ENCODE measurements around the gene CRKL.
"Not testable (repeated sequence)": the region's sequence is repeated elsewhere in the genome, so short reads cannot be mapped to it uniquely, and the experiment has no call there.

Gene CRKL

DNA sequence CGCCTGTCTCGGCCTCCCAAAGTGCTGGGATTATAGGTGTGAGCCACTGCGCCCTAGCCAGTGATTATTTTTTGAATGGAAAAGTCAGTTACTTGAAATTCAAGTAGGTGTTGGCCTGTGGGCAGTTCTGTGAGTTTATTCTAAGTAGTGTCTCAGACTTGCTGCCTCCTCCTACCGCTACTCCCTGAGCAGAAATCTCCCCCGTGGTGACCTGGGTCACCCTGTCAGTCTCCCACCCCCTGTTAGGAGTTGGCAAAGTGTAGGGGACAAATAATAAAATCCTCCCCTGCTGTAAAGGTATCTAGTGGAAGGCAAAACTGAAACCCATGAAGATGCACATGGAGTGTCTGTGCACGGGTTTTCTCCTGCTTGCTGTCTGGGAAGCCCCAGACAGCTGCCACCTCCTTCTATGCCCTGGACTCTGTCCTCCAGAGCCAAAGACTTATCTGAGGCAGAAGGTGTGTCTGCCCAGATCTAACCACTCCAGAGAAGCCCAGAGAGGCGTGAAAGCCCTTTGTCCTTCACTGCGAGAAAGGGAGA is 32.1 kb upstream of the CRKL start:
- peaks cover 7% of the 10 kb centered on the region for H3K36me3 ChIP-seq (ENCODE audit: control insufficient read depth, insufficient read depth, low read length)
- H3K9ac ChIP-seq (ENCODE audit: low read depth, low read length): no peak overlapping the region
- H3K4me3 ChIP-seq (ENCODE audit: low read depth, low read length): no peak overlapping the region
- H3K9me3 ChIP-seq (ENCODE audit: control insufficient read depth, insufficient read depth, low read length): no peaks in the 10 kb centered on the region
- no peaks in the 10 kb centered on the region for H3K27me3 ChIP-seq (ENCODE audit: control insufficient read depth, insufficient read depth, low read length)
- peaks cover 3% of the 10 kb centered on the region for H3K4me1 ChIP-seq (ENCODE audit: control insufficient read depth, insufficient read depth, low read length)

DNA sequence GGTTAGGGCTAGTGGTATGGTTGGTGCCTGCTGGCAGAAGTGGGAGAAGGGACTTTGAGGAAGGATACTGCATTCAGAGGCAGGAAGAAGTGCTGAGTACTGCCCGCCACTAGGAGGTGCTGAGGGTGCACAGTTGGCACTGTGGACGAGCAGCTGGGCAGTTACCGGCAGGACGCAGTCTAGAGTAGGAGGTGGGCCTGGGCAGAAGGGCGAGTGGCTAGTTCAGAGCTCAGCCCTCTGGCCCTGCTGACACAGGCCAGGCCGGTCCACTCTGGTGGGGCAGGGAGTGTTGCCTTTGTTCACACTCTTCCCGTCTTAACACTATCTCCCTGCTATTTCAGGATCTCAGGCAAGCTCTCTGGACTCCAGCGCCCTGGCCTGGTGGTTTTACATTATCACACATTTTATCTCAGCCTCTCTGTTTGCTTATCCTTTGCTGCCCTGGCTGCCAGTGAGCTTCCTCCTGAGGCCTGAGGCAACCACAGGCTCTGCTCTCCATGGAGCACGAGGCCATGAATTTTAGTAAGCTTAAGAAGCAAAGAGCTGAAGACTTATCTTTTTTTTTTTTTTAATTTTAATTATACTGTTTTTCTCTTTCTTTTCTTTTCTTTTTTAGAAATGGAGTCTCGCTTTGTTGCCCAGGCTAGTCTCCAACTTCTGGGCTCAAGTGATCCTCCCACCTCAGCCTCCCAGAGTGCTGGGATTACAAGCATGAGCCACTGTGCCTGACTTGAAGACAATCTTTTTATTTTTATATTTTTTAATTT is 31.5 kb upstream of the CRKL start:
- Histone ChIP-seq H3K4me1 (ENCODE audit: control insufficient read depth, insufficient read depth, low read length) (peaks cover 3% of the 10 kb centered on the region), H3K9me3 (ENCODE audit: control insufficient read depth, insufficient read depth, low read length) (no peaks in the 10 kb centered on the region), H3K27me3 (ENCODE audit: control insufficient read depth, insufficient read depth, low read length) (no peaks in the 10 kb centered on the region), H3K36me3 (ENCODE audit: control insufficient read depth, insufficient read depth, low read length) (peaks cover 7% of the 10 kb centered on the region), H3K9ac (ENCODE audit: low read depth, low read length) (no peak overlapping the region), H3K4me3 (ENCODE audit: low read depth, low read length) (peak overlapping the region; percentile 30)

DNA sequence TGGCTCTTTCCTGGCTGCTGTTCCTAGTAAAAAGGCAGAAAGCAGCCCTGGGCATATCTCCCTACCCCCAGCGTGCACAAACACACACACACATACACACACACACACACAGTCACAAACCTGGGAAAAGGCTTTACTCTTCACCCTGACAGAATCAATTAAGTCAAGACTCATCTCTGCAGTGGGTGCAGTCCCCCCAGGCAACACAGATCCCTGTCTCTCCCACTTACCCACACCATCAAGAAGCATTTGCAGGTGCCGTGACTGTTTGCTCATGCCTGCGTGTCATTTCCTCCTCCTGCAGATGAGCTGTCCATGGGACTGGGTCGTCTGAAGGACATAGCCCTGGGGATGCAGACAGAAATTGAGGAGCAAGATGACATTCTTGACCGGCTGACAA is 29.8 kb upstream of the CRKL start:
- Histone ChIP-seq H3K9ac (ENCODE audit: low read depth, low read length) (no peak overlapping the region), H3K4me1 (ENCODE audit: control insufficient read depth, insufficient read depth, low read length) (peaks cover 3% of the 10 kb centered on the region), H3K36me3 (ENCODE audit: control insufficient read depth, insufficient read depth, low read length) (peaks cover 7% of the 10 kb centered on the region), H3K27me3 (ENCODE audit: control insufficient read depth, insufficient read depth, low read length) (no peaks in the 10 kb centered on the region), H3K4me3 (ENCODE audit: low read depth, low read length) (no peak overlapping the region), H3K9me3 (ENCODE audit: control insufficient read depth, insufficient read depth, low read length) (no peaks in the 10 kb centered on the region)

DNA sequence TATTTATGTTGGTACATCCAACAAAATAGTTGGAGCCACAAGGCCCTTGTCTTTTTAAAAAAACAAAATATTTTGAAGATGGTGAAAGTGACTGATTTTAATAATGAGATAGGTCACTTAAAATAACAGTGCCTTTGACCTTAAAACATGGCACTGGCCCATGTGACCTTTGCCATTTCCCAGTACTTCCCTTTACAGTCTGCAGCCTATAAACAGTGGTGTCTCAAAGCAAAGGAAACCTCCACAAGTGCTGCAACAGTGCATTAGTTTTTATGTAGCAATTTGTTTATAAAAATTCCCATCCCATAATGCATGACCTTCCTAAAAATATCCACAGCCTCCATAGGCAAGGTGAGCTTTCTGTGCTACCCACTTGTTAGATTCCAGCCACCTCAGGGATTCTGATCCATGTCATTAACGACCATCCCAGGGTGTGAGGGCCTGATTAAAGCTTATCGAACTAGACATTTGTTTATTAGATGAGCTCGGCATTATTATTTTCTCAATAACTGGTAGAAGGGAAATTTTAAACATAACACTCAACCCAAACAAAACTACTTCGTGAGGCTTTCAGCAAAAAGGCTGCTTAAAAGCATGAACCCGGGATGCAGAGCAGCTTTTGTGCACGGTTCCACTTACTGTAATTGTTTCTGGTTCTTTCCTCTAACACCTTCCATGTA is 28.0 kb upstream of the CRKL start:
- Histone ChIP-seq H3K36me3 (ENCODE audit: control insufficient read depth, insufficient read depth, low read length) (peaks cover 3% of the 10 kb centered on the region), H3K27me3 (ENCODE audit: control insufficient read depth, insufficient read depth, low read length) (no peaks in the 10 kb centered on the region), H3K4me3 (ENCODE audit: low read depth, low read length) (no peak overlapping the region), H3K9me3 (ENCODE audit: control insufficient read depth, insufficient read depth, low read length) (no peaks in the 10 kb centered on the region), H3K4me1 (ENCODE audit: control insufficient read depth, insufficient read depth, low read length) (peaks cover 3% of the 10 kb centered on the region), H3K9ac (ENCODE audit: low read depth, low read length) (no peak overlapping the region)

DNA sequence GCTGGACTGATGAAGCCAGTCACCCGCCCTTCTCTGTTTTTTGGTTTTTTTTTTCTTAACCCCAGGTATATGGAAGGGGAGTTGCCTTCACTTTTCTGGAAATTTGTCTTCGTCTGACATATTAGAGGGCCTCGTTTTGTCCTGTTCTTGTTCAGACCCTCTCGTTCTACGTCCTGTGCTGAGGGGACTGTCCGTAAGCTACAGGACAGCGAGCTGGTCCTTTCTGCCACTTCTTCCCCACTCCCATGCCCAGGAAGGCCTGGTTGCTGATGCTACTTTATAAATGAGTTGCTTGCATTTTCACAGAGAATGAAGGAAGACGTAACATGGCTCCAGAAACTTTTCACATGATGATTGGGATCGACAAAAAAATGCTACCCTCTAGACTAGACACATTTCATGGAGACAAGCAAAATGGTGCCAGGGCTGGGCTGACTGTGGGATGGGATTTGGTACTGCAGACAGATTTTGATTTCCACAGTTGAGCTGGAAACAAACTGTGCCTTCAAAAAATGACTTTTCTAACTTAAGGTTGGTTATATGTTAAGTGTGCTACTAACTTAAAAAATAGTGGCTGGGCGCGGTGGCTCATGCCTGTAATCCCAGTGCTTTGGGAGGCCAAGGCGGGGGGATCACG is 27.2 kb upstream of the CRKL start:
- Histone ChIP-seq H3K4me1 (ENCODE audit: control insufficient read depth, insufficient read depth, low read length) (peaks cover 3% of the 10 kb centered on the region), H3K36me3 (ENCODE audit: control insufficient read depth, insufficient read depth, low read length) (peaks cover 3% of the 10 kb centered on the region)

DNA sequence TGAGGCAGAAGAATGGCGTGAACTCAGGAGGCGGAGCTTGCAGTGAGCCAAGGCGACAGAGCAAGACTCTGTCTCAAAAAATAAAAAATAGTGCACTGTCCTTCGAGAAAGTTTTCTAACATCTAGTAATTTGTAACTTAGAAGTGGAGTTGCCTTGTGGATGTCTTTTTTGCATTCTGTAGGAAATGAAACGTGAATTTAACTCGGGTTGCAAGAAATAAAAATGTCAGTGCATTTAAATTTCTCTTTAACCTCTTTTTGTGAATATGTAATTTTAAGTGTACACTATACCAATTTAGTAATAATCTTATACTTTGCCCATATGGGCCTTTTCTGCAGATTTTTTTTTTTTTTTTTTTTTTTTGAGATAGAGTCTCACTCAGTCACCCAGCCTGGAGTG is 26.2 kb upstream of the CRKL start:
- peaks cover 3% of the 10 kb centered on the region for H3K36me3 ChIP-seq (ENCODE audit: control insufficient read depth, insufficient read depth, low read length)
- H3K9ac ChIP-seq (ENCODE audit: low read depth, low read length): no peak overlapping the region
- no peaks in the 10 kb centered on the region for H3K4me1 ChIP-seq (ENCODE audit: control insufficient read depth, insufficient read depth, low read length)
- no peaks in the 10 kb centered on the region for H3K9me3 ChIP-seq (ENCODE audit: control insufficient read depth, insufficient read depth, low read length)
- no peaks in the 10 kb centered on the region for H3K27me3 ChIP-seq (ENCODE audit: control insufficient read depth, insufficient read depth, low read length)
- no peak overlapping the region for H3K4me3 ChIP-seq (ENCODE audit: low read depth, low read length)

More for the DNA sequence above, 27.2 kb upstream of the CRKL start:
- no peaks in the 10 kb centered on the region for H3K9me3 ChIP-seq (ENCODE audit: control insufficient read depth, insufficient read depth, low read length)
- no peak overlapping the region for H3K4me3 ChIP-seq (ENCODE audit: low read depth, low read length)
- no peak overlapping the region for H3K9ac ChIP-seq (ENCODE audit: low read depth, low read length)
- H3K27me3 ChIP-seq (ENCODE audit: control insufficient read depth, insufficient read depth, low read length): no peaks in the 10 kb centered on the region

DNA sequence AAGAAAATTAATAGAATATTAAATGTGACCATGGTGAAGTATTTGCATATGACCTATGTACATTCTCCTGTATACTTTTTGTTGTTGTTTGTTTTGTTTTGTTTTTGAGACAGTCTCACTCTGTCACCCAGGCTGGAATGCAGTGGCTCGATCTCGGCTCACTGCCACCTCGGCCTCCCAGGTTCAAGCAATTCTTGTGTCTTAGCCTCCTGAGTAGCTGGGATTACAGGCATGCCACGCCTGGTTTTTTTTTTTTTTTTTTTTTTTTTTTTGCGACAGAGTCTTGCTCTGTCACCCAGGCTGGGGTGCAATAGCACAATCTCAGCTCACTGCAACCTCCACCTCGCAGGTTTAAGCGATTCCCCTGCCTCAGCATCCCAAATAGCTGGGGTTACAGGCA is 19.5 kb upstream of the CRKL start:
- not testable (repeated sequence) for H3K27me3 ChIP-seq (ENCODE audit: control insufficient read depth, insufficient read depth, low read length); H3K4me1 ChIP-seq (ENCODE audit: control insufficient read depth, insufficient read depth, low read length); H3K9ac ChIP-seq (ENCODE audit: low read depth, low read length); H3K36me3 ChIP-seq (ENCODE audit: control insufficient read depth, insufficient read depth, low read length); H3K4me3 ChIP-seq (ENCODE audit: low read depth, low read length); H3K9me3 ChIP-seq (ENCODE audit: control insufficient read depth, insufficient read depth, low read length)

DNA sequence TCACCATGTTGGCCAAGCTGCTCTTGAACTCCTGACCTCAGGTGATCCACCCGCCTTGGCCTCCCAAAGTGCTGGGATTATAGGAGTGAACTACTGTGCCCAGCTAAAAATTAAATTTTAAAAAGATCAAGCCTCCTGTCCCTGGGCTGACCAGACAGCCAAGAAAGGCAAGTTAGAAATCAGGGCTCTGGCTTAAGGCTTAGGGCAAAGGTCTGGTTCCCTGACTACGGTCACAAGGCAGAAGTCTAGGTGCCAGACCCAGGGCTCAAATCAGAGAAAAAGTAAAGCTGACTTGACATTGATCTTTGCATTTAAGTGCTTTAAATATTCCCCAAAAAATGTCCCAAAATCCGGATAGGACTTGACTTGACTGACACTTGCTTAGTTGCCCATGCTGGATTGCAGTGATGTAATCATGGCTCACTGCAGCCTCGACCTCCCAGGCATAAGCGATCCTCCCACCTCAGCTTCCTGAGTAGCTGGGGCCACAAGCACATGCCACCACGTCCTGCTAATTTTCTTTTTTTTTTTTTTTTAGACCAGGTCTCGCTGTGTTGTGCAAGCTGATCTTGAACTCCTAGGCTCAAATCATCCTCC is 17.3 kb upstream of the CRKL start:
- H3K4me1 ChIP-seq (ENCODE audit: control insufficient read depth, insufficient read depth, low read length): no peaks in the 10 kb centered on the region
- no peak overlapping the region for H3K4me3 ChIP-seq (ENCODE audit: low read depth, low read length)
- no peaks in the 10 kb centered on the region for H3K27me3 ChIP-seq (ENCODE audit: control insufficient read depth, insufficient read depth, low read length)
- no peaks in the 10 kb centered on the region for H3K9me3 ChIP-seq (ENCODE audit: control insufficient read depth, insufficient read depth, low read length)
- H3K9ac ChIP-seq (ENCODE audit: low read depth, low read length): no peak overlapping the region
- no peaks in the 10 kb centered on the region for H3K36me3 ChIP-seq (ENCODE audit: control insufficient read depth, insufficient read depth, low read length)

DNA sequence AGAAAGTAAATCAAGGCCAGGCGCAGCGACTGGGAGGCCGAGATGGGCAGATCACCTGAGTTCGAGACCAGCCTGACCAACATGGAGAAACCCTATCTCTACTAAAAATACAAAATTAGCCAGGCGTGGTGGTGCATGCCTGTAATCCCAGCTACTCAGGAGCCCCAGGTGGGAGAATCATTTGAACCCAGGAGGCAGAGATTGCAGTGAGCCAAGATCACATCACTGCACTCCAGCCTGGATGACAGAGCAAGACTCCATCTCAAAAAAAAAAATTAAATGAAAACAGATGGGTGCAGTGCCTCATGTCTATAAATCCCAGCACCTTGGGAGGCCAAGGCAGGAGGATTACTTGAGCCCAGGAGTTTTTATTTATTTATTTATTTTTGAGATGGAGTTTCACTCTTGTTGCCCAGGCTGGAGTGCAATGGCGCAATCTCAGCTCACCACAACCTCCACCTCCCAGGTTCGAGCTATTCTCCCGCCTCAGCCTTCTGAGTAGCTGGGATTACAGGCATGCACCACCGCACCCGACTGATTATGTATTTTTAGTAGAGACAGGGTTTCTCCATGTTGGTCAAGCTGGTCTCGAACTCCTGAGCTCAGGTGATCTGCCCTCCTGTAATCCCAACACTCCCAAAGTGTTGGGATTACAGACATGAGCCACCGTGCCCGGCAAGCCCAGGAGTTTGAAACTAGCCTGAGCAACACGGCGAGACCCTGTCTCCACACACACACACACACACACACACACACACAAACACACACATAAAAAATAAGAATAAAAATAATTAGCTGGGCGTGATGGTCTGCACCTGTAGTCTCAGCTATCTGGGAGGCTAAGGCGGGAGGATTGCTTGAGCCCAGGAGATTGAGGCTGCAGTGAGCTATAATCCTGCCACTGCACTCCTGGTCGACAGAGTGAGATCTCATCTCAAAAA is 15.8 kb upstream of the CRKL start:
- H3K27me3 ChIP-seq (ENCODE audit: control insufficient read depth, insufficient read depth, low read length); H3K4me3 ChIP-seq (ENCODE audit: low read depth, low read length); H3K9ac ChIP-seq (ENCODE audit: low read depth, low read length); H3K36me3 ChIP-seq (ENCODE audit: control insufficient read depth, insufficient read depth, low read length); H3K4me1 ChIP-seq (ENCODE audit: control insufficient read depth, insufficient read depth, low read length); H3K9me3 ChIP-seq (ENCODE audit: control insufficient read depth, insufficient read depth, low read length): not testable (repeated sequence)

DNA sequence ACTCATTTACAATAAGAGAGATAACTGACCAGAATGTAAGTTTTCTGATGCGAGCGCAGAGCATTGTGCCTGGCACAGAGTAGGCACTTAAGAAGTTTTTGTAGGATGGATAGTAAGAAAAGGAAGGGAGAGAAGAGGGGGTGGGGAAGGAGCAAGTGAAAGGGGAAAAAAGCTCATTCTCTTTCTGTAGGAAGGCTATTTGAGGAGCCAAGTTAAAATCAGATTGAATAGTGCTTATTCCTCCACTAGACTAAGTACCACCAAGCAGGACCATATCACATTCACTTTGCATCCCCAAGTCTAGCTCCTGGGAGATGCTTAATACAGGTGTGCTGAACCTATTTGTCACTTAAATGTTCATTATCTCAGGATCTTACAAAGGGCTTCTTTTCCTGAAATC is 14.1 kb upstream of the CRKL start:
- no peaks in the 10 kb centered on the region for H3K4me1 ChIP-seq (ENCODE audit: control insufficient read depth, insufficient read depth, low read length)
- H3K36me3 ChIP-seq (ENCODE audit: control insufficient read depth, insufficient read depth, low read length): no peaks in the 10 kb centered on the region
- H3K4me3 ChIP-seq (ENCODE audit: low read depth, low read length): no peak overlapping the region
- no peaks in the 10 kb centered on the region for H3K9me3 ChIP-seq (ENCODE audit: control insufficient read depth, insufficient read depth, low read length)
- H3K27me3 ChIP-seq (ENCODE audit: control insufficient read depth, insufficient read depth, low read length): no peaks in the 10 kb centered on the region
- H3K9ac ChIP-seq (ENCODE audit: low read depth, low read length): no peak overlapping the region

All from iPS-15b (cell line).